Thyroid gland (tissue), 4 donors: ENCODE results near the gene ULK4. TPM values are rescaled to one million over a fixed set of nuclear protein-coding genes. Genes with fewer than 3 reads are reported as not detected.
"Not testable (repeated sequence)": the region's sequence is repeated elsewhere in the genome, so short reads cannot be mapped to it uniquely, and the experiment has no call there.

Source experiments
- DNase-seq, 2 donors: peaks; one replicate each; pipeline ENCODE4 v3.0.0-alpha.2; 2019
- H3K27ac ChIP-seq, 3 donors: fragments of 200-600 bp; sonication (generic); 1 replicate in 2 of 3; 2 replicates in 1 of 3; pipeline ENCODE4 v1.5.1; 2016 to 2019; ENCODE audit warnings: mild to moderate bottlenecking in 1 of 3, moderate library complexity in 1 of 3
- H3K27me3 ChIP-seq: fragments of 200-600 bp; sonication (generic); one replicate; pipeline ENCODE4 v1.5.1; 2019
- H3K36me3 ChIP-seq, 2 donors: fragments of 200-600 bp; sonication (generic); one replicate each; pipeline ENCODE4 v1.5.1; 2016 to 2019
- H3K4me1 ChIP-seq, 2 donors: fragments of 200-600 bp; sonication (generic); one replicate each; pipeline ENCODE4 v1.5.1; 2017 to 2019
- H3K4me3 ChIP-seq, 3 donors: fragments of 200-600 bp; sonication (generic); replicated peaks in 1 of 3; 1 replicate in 2 of 3; 2 replicates in 1 of 3; pipeline ENCODE4 v1.5.1; 2016; ENCODE audit warnings: mild to moderate bottlenecking in 1 of 3
- H3K9me3 ChIP-seq: fragments of 200-600 bp; sonication (generic); one replicate; pipeline ENCODE4 v1.5.1; 2017
- CTCF ChIP-seq, 6 experiments: fragments of 200-600 bp in 3 of 6; fragments of 450-650 bp in 3 of 6; sonication (generic) in 3 of 6; IDR thresholded peaks; one replicate each; pipeline ENCODE4 v1.5.1; 2016 to 2019; ENCODE audit warnings: antibody characterized with exemption in 6 of 6, mild to moderate bottlenecking in 2 of 6, inconsistent platforms in 1 of 6, moderate library complexity in 1 of 6
- POLR2A ChIP-seq, 2 donors: fragments of 450-650 bp; IDR thresholded peaks; one replicate each; pipeline ENCODE4 v1.6.1; 2017; ENCODE audit warnings: antibody characterized with exemption in 2 of 2, mild to moderate bottlenecking in 2 of 2, moderate library complexity in 1 of 2
- WGBS, 2 donors: methylation state at CpG; one replicate each; pipeline ENCODE4 v1.1.5; 2017; 5-methylcytosine and 5-hydroxymethylcytosine counted together
- intact Hi-C: fragments of 100-400 bp; cut with DNase I; formaldehyde crosslinking; loops from one replicate; pipeline ENCODE4 v1.15.1; 2023
- total RNA-seq, 4 donors: library from RNA; depleted of rRNA; stranded (reverse); fragments of >200 nt; gene quantifications; one replicate each; pipeline ENCODE4 v1.2.3, GENCODE V29; 2016

Gene ULK4
- total RNA-seq, 4 donors from 2014 or later: 18.7 to 58.2 (median 43.3) TPM

GRCh38 chr3:41716471-41716870 lies 245.4 kb downstream of the ULK4 start:
- Histone ChIP-seq H3K27ac (no peak overlapping the region), H3K9me3 (no peaks in the 10 kb centered on the region), H3K27me3 (no peaks in the 10 kb centered on the region), H3K4me1 (peaks cover 0 to 4% of the 10 kb centered on the region in 2 donors), H3K36me3 (no peaks in the 10 kb centered on the region), H3K4me3 (no peak overlapping the region)
- TF ChIP-seq CTCF (IDR thresholded peaks at IDR 0.05) (peak in 4 of 6 experiments; percentile 17 to 67 (median 52)), POLR2A (IDR thresholded peaks at IDR 0.05) (no peak)
- intact Hi-C loops: no loop called here
- 95 to 98% methylated on average over 1 of the region's 1 CpG for WGBS, 2 donors
- no peak for DNase-seq

GRCh38 chr3:41715376-41715775 lies 246.5 kb downstream of the ULK4 start:
- Histone ChIP-seq H3K4me1 (peaks cover 0 to 12% of the 10 kb centered on the region in 2 donors), H3K4me3 (no peak overlapping the region), H3K27me3 (no peaks in the 10 kb centered on the region), H3K27ac (no peak overlapping the region), H3K9me3 (no peaks in the 10 kb centered on the region), H3K36me3 (no peaks in the 10 kb centered on the region)
- DNase-seq: no peak
- intact Hi-C loops: no loop called here
- WGBS, 2 donors: 92 to 93% methylated on average over 3 of the region's 3 CpGs
- no peak for TF ChIP-seq CTCF (IDR thresholded peaks at IDR 0.05)
- TF ChIP-seq POLR2A (IDR thresholded peaks at IDR 0.05): no peak

- no peak for DNase-seq
- TF ChIP-seq POLR2A (IDR thresholded peaks at IDR 0.05): no peak
- no peak for TF ChIP-seq CTCF (IDR thresholded peaks at IDR 0.05)
- H3K36me3 ChIP-seq: no peaks in the 10 kb centered on the region
- H3K27me3 ChIP-seq: no peaks in the 10 kb centered on the region
- H3K27ac ChIP-seq: no peak overlapping the region
- H3K9me3 ChIP-seq: no peaks in the 10 kb centered on the region
- no peak overlapping the region for H3K4me3 ChIP-seq
- intact Hi-C loops: no loop called here
- peaks cover 0 to 12% of the 10 kb centered on the region in 2 donors for H3K4me1 ChIP-seq
These were observed 250.3 kb downstream of the ULK4 start for GRCh38 chr3:41711651-41712050.

GRCh38 chr3:41710646-41711388 lies 251.1 kb downstream of the ULK4 start:
- Histone ChIP-seq H3K27ac (no peak overlapping the region), H3K4me1 (peaks cover 0 to 12% of the 10 kb centered on the region in 2 donors)
- 94% methylated on average over 8 of the region's 8 CpGs for WGBS, 2 donors

GRCh38 chr3:41709213-41709612 lies 252.7 kb downstream of the ULK4 start:
- H3K27ac ChIP-seq, H3K9me3 ChIP-seq, intact Hi-C loops, DNase-seq, H3K36me3 ChIP-seq, H3K4me3 ChIP-seq, H3K27me3 ChIP-seq: not testable (repeated sequence)
- WGBS, 2 donors: 96 to 98% methylated on average over 8 of the region's 8 CpGs
- peaks cover 0 to 12% of the 10 kb centered on the region in 2 donors for H3K4me1 ChIP-seq

More at GRCh38 chr3:41710646-41711388, 251.1 kb downstream of the ULK4 start:
- TF ChIP-seq CTCF (IDR thresholded peaks at IDR 0.05) (no peak), POLR2A (IDR thresholded peaks at IDR 0.05) (no peak)
- H3K9me3 ChIP-seq: no peaks in the 10 kb centered on the region
- no peak overlapping the region for H3K4me3 ChIP-seq
- no peaks in the 10 kb centered on the region for H3K27me3 ChIP-seq
- intact Hi-C loops: no loop called here
- DNase-seq: no peak
- no peaks in the 10 kb centered on the region for H3K36me3 ChIP-seq
